ENCODE results near the gene DYNLT2. TPM values are rescaled to one million over a fixed set of nuclear protein-coding genes. Genes with fewer than 3 reads are reported as not detected.

Gene DYNLT2
- total and polyA plus RNA-seq, 2 of the 13 experiments (the other 11 are each of a cell fraction or from before 2014, with no cell fraction given): 2.1 to 4.3 TPM

- peak; percentile 74 for TF ChIP-seq ZBTB39 (CRISPR knock-in tag; IDR thresholded peaks at IDR 0.05)
- peak; percentile 18 for TF ChIP-seq TBL1XR1 (IDR thresholded peaks at IDR 0.05; ENCODE audit: borderline replicate concordance, low read length, partially characterized antibody)
- peak; percentile 68; the same call in 1 of the 2 replicates for TF ChIP-seq SIX4 (CRISPR knock-in tag; IDR thresholded peaks at IDR 0.05)
- no peak for TF ChIP-seq SMAD9 (CRISPR knock-in tag; IDR thresholded peaks at IDR 0.05)
- no peak for TF ChIP-seq SMARCE1 (IDR thresholded peaks at IDR 0.05; ENCODE audit: borderline replicate concordance)
- TF ChIP-seq KDM5B (CRISPR knock-in tag; IDR thresholded peaks at IDR 0.05; ENCODE audit: borderline replicate concordance): peak; percentile 98; the same call in 1 of the 2 replicates
- peak; percentile 95; the same call in 1 of the 2 replicates for TF ChIP-seq ZNF615 (CRISPR knock-in tag; IDR thresholded peaks at IDR 0.05; ENCODE audit: borderline replicate concordance)
- TF ChIP-seq ZBTB46 (CRISPR knock-in tag; IDR thresholded peaks at IDR 0.05; ENCODE audit: borderline replicate concordance): peak; percentile 48
- TF ChIP-seq ZC3H13 (CRISPR knock-in tag; IDR thresholded peaks at IDR 0.05): peak; percentile 95
- TF ChIP-seq ZNF138 (CRISPR knock-in tag; IDR thresholded peaks at IDR 0.05; ENCODE audit: low read depth): peak; percentile 99; the same call in 1 of the 2 replicates
- TF ChIP-seq MTF1 (CRISPR knock-in tag; IDR thresholded peaks at IDR 0.05): peak; percentile 80; the same call in 1 of the 2 replicates
- TF ChIP-seq E2F5 (CRISPR knock-in tag; conservative IDR thresholded peaks at IDR 0.05): no peak
- TF ChIP-seq ZBTB37 (CRISPR knock-in tag; IDR thresholded peaks at IDR 0.05): no peak
- TF ChIP-seq ZNF75D (CRISPR knock-in tag; IDR thresholded peaks at IDR 0.05; ENCODE audit: borderline replicate concordance): peak; percentile 80; the same call in 1 of the 2 replicates
- TF ChIP-seq ZNF879 (CRISPR knock-in tag; IDR thresholded peaks at IDR 0.05): peak; percentile 88; the same call in 1 of the 2 replicates
- TF ChIP-seq ZBTB2 (CRISPR knock-in tag; IDR thresholded peaks at IDR 0.05; ENCODE audit: low read depth): peak; percentile 98
- peak; percentile 84 for TF ChIP-seq HINFP (CRISPR knock-in tag; IDR thresholded peaks at IDR 0.05; ENCODE audit: low read depth)
- TF ChIP-seq ZFP37 (CRISPR knock-in tag; IDR thresholded peaks at IDR 0.05; ENCODE audit: borderline replicate concordance): peak; percentile 83; the same call in 1 of the 2 replicates
- TF ChIP-seq ATRX (CRISPR knock-in tag; IDR thresholded peaks at IDR 0.05; ENCODE audit: borderline replicate concordance): no peak
These were observed at the start of gene DYNLT2, which contains the start of gene ERMARD (continued) for GRCh38 chr6:169751242-169752073.

Data from HepG2 (cell line).